Right lobe of liver (tissue), 4 donors: ENCODE data around the gene SRD5A1.

Experiments
- POLR2A ChIP-seq: fragments of 450-650 bp; IDR thresholded peaks from one replicate; pipeline ENCODE4 v1.6.1; 2017; ENCODE audit warnings: antibody characterized with exemption, mild to moderate bottlenecking
- TF ChIP-seq, protein P1 (sequence below), 4 donors: fragments of 200-600 bp in 3 of 4; fragments of 450-650 bp in 1 of 4; IDR thresholded peaks; one replicate each; pipeline versions ENCODE4 v1.5.1 to v1.8.0; 2016 to 2022; ENCODE audit warnings: antibody characterized with exemption in 4 of 4, mild to moderate bottlenecking in 2 of 4
- donor health status: DM: no; HTN: no; CAD: no.
- donor health status: DM: no; HTN: no; CAD: no.
- donor health status: DM: no; HTN: yes; CAD: no.

DNA sequence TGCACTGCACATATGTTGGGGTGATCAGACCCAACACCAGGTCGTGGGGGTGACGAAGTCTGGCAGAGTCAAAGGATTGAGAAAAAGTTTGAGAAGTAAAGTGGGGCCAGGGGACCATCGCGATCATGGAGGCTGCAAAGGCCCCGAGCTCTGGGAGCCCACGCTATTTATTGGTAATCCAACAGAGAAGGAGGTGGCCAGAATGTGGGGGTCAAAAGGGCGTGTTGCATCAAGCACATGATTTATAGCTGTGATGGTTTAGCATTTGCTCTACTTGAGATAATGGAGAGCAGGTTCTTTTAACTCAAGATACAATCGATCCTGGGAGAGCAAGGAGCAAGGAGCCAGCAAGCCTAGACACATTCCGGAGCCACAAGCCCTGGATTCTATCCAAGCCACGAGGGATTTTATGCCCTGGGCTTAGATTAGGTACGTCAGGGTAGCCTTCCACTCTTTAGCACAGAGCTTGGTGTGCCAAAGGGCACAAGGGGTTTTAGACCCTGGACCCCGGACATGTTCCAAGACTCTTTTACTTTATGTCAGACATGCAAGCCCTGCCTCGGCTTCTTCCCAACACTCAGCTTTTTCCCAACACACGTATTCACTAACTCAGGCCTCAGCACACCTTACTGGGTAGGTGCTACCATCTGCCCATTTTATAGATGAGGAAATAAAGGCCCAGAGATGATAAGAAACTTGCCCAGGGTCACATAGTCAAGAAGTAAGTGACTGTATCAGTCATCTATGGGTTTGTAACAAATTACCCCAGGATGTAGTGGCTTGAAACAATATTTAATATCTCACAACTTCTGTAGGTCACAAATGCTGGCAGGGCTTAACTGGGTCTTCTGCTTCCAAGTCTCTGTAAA is 39.9 kb upstream of the SRD5A1 start:
- no peak for TF ChIP-seq POLR2A
- TF ChIP-seq, protein P1, sequence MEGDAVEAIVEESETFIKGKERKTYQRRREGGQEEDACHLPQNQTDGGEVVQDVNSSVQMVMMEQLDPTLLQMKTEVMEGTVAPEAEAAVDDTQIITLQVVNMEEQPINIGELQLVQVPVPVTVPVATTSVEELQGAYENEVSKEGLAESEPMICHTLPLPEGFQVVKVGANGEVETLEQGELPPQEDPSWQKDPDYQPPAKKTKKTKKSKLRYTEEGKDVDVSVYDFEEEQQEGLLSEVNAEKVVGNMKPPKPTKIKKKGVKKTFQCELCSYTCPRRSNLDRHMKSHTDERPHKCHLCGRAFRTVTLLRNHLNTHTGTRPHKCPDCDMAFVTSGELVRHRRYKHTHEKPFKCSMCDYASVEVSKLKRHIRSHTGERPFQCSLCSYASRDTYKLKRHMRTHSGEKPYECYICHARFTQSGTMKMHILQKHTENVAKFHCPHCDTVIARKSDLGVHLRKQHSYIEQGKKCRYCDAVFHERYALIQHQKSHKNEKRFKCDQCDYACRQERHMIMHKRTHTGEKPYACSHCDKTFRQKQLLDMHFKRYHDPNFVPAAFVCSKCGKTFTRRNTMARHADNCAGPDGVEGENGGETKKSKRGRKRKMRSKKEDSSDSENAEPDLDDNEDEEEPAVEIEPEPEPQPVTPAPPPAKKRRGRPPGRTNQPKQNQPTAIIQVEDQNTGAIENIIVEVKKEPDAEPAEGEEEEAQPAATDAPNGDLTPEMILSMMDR (IDR thresholded peaks at IDR 0.05), result no peak
